IMR-90 (cell line): Measurements from ENCODE around the gene PIEZO1. TPM values are rescaled to one million over a fixed set of nuclear protein-coding genes. Genes with fewer than 3 reads are reported as not detected.

Experiments
- ATAC-seq: fragments of 200-7000 bp; cut with Tn5 transposase; 2 replicates; pipeline ENCODE4 v1.9.1; 2020; ENCODE audit warnings: low read depth, mild to moderate bottlenecking, moderate library complexity
- BruUV-seq: library from RNA; stranded (reverse); fragments of 400-500 nt; replicated peaks from 2 replicates; lab custom pipeline; 2021; lab: Mats Ljungman, UMichigan
- CTCF ChIA-PET: fragments of 300-600 bp; formaldehyde crosslinking; extraction: SDS; loops from one replicate; lab custom pipeline; 2021; ENCODE audit warnings: antibody characterized with exemption; lab: Yijun Ruan, JAX
- POLR2A ChIA-PET: fragments of 300-600 bp; sonication (Branson Sonifier 250); formaldehyde crosslinking; loops from one replicate; lab custom pipeline; 2022; ENCODE audit warnings: antibody characterized with exemption; ENCODE audit not compliant: unreplicated experiment; lab: Charles Lee
- DNase-seq: peaks from one replicate; pipeline ENCODE4 v3.0.0; 2013
- H2AFZ ChIP-seq: replicated peaks from 2 replicates; pipeline ENCODE3; 2013; ENCODE audit warnings: low read length, mild to moderate bottlenecking; ENCODE audit not compliant: poor library complexity
- H2AK5ac ChIP-seq: 2 replicates; pipeline ENCODE4 v1.6.1; 2013; ENCODE audit warnings: low read depth, low read length, inconsistent platforms
- H2AK9ac ChIP-seq: replicated peaks from 2 replicates; pipeline ENCODE3; 2013; ENCODE audit warnings: mild to moderate bottlenecking, low read depth, low read length, moderate library complexity; ENCODE audit not compliant: poor library complexity
- H2BK120ac ChIP-seq: 2 replicates; pipeline ENCODE4 v1.6.1; 2013; ENCODE audit warnings: low read depth, low read length, inconsistent platforms
- H2BK15ac ChIP-seq: 3 replicates; pipeline ENCODE4 v1.6.1; 2013; ENCODE audit warnings: low read depth, low read length, inconsistent platforms
- H2BK20ac ChIP-seq: 2 replicates; pipeline ENCODE4 v1.6.1; 2013; ENCODE audit warnings: low read depth, mild to moderate bottlenecking, inconsistent platforms, low read length, moderate library complexity
- H2BK5ac ChIP-seq: 2 replicates; pipeline ENCODE4 v1.6.1; 2013; ENCODE audit warnings: mild to moderate bottlenecking, low read depth, low read length, inconsistent platforms; ENCODE audit not compliant: poor library complexity, severe bottlenecking
- H3K14ac ChIP-seq: replicated peaks from 2 replicates; pipeline ENCODE4 v1.6.1; 2013; ENCODE audit warnings: low read depth, low read length, inconsistent platforms
- H3K18ac ChIP-seq: 2 replicates; pipeline ENCODE4 v1.6.1; 2013; ENCODE audit warnings: low read depth, low read length, control low read depth
- H3K23ac ChIP-seq: 2 replicates; pipeline ENCODE4 v1.6.1; 2013; ENCODE audit warnings: low read depth, low read length, inconsistent platforms
- H3K27ac ChIP-seq: 2 replicates; pipeline ENCODE4 v1.5.1; 2013; ENCODE audit warnings: mild to moderate bottlenecking, control low read depth, low read length; ENCODE audit not compliant: insufficient read depth
- H3K27me3 ChIP-seq: 2 replicates; pipeline ENCODE4 v1.6.1; 2013; ENCODE audit warnings: low read length; ENCODE audit not compliant: control insufficient read depth, insufficient read depth
- H3K36me3 ChIP-seq: 2 replicates; pipeline ENCODE4 v1.6.1; 2013; ENCODE audit warnings: low read length, mixed read lengths; ENCODE audit not compliant: control insufficient read depth, insufficient read depth
- H3K4ac ChIP-seq: 2 replicates; pipeline ENCODE4 v1.6.1; 2013; ENCODE audit warnings: low read depth, low read length, inconsistent platforms
- H3K4me1 ChIP-seq: 2 replicates; pipeline ENCODE4 v1.6.1; 2013; ENCODE audit warnings: low read length, mixed read lengths; ENCODE audit not compliant: control insufficient read depth, insufficient read depth
- H3K4me2 ChIP-seq: 2 replicates; pipeline ENCODE4 v1.6.1; 2013; ENCODE audit warnings: low read depth, mild to moderate bottlenecking, control low read depth, low read length, moderate library complexity
- H3K4me3 ChIP-seq: 2 replicates; pipeline ENCODE4 v1.5.1; 2013; ENCODE audit warnings: low read depth, mild to moderate bottlenecking, control low read depth, low read length, moderate library complexity; ENCODE audit not compliant: insufficient read depth
- H3K56ac ChIP-seq: 2 replicates; pipeline ENCODE4 v1.6.1; 2013; ENCODE audit warnings: low read length, inconsistent platforms; ENCODE audit not compliant: insufficient read depth; ENCODE audit errors: extremely low read depth
- H3K79me1 ChIP-seq, 2 experiments: 2 replicates each; pipeline ENCODE4 v1.6.1; 2013; ENCODE audit warnings: low read length in 2 of 2, inconsistent platforms in 1 of 2, low read depth in 1 of 2
- H3K9ac ChIP-seq: 2 replicates; pipeline ENCODE4 v1.6.1; 2013; ENCODE audit warnings: low read depth, low read length, control low read depth
- H3K9me1 ChIP-seq: 2 replicates; pipeline ENCODE4 v1.6.1; 2013; ENCODE audit warnings: low read length, inconsistent platforms; ENCODE audit not compliant: insufficient read depth
- H3K9me3 ChIP-seq: 2 replicates; pipeline ENCODE4 v1.6.1; 2013; ENCODE audit warnings: low read length; ENCODE audit not compliant: control insufficient read depth, insufficient read depth
- H4K20me1 ChIP-seq: 2 replicates; pipeline ENCODE4 v1.6.1; 2013; ENCODE audit warnings: low read length, inconsistent platforms; ENCODE audit not compliant: insufficient read depth
- H4K5ac ChIP-seq: 2 replicates; pipeline ENCODE4 v1.6.1; 2013; ENCODE audit warnings: mild to moderate bottlenecking, low read depth, low read length, control low read depth
- H4K8ac ChIP-seq, 2 experiments: 2 replicates each; pipeline ENCODE4 v1.6.1; 2013; ENCODE audit warnings: low read depth in 2 of 2, low read length in 2 of 2, control low read depth in 1 of 2, inconsistent platforms in 1 of 2
- H4K91ac ChIP-seq: 2 replicates; pipeline ENCODE4 v1.6.1; 2013; ENCODE audit warnings: low read depth, low read length, inconsistent platforms; ENCODE audit not compliant: insufficient read depth
- CEBPB ChIP-seq: IDR thresholded peaks from 2 replicates; pipeline ENCODE4 v1.6.1; 2012; ENCODE audit warnings: low read depth, low read length, improper control_type of control experiment
- POLR2A ChIP-seq: IDR thresholded peaks from 2 replicates; pipeline ENCODE4 v1.6.1; 2012; ENCODE audit warnings: mild to moderate bottlenecking, low read depth, low read length
- RAD21 ChIP-seq: IDR thresholded peaks from 2 replicates; pipeline ENCODE4 v1.6.1; 2012; ENCODE audit warnings: low read length, improper control_type of control experiment
- WGBS, 2 experiments: methylation state at CpG; one replicate each; pipeline versions ENCODE4 v1.1.5 to v1.1.7; 2013; ENCODE audit warnings: missing lambda C conversion rate in 2 of 2; ENCODE audit not compliant: insufficient read length in 1 of 2; ENCODE audit errors: extremely low coverage in 2 of 2; 5-methylcytosine and 5-hydroxymethylcytosine counted together
- dilution Hi-C: fragments of 300-500 bp; cut with HindIII; formaldehyde crosslinking; loops from one replicate; pipeline ENCODE4 v1.14.3; 2018; ENCODE audit warnings: low sequenced_read_pairs; ENCODE audit not compliant: unreplicated experiment
- in situ Hi-C: fragments of 300-500 bp; cut with MboI; formaldehyde crosslinking; loops from 3 replicates; pipeline ENCODE4 v1.14.3; 2019; ENCODE audit warnings: low sequenced_read_pairs, inconsistent platforms, mixed read lengths
- intact Hi-C: fragments of 100-400 bp; cut with micrococcal nuclease; formaldehyde crosslinking; loops from 2 replicates; pipeline ENCODE4 v1.10.0; 2022
- polyA plus RNA-seq, 3 experiments: library from polyadenylated mRNA; depleted of rRNA; stranded (reverse); fragments of >200 nt; gene quantifications; 2 replicates each; pipeline ENCODE4 v1.2.3, GENCODE V29; 2012; ENCODE audit warnings: low replicate concordance in 1 of 3
- total RNA-seq: library from RNA; depleted of rRNA; stranded (reverse); fragments of >200 nt; gene quantifications from 2 replicates; pipeline ENCODE4 v1.2.3, GENCODE V29; 2012
- TF ChIP-seq, protein P1 (sequence below): conservative IDR thresholded peaks from 2 replicates; pipeline ENCODE4 v1.5.1; 2012; ENCODE audit warnings: mild to moderate bottlenecking, low read depth, low read length, improper control_type of control experiment

Gene PIEZO1
- total and polyA plus RNA-seq, 2 of the 4 experiments (the other 2 are of a cell fraction) = 36.2 to 372 TPM

DNA sequence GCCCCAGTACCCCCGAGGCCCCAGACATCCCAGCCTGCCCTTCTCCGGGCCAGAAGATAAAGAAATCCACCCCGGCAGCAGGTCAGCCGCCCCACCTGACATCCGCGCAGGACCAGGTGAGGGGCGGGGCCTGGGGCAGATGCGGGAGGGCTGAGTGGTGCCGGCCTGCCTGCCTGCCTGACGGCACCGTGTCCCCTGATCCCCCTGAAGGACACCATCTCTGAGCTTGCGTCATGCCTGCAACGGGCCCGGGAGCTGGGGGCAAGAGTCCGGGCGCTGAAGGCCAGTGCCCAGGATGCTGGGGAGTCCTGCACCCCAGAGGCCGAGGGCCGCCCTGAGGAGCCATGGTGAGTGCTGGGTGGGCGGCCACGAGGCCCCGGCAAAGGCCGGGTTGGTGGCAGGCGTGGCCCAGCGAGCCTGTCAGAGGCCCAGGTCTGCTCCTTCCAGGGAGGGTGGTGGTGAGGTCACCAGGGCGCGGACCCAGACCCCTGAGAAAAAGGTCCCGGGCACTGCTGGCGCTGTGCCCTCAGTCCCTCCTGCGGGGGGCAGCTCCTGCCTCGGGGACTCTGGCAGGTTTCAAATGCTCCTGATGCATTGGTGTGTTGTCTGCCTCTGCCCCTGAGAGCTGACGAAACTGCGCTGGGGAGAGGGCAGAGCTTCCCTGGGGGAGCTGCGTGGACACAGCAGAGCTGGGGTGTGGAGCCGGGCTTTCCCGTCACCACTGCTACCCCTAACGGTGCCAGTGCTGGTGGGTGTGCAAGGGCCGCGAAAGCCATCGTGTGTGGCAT is 19.7 kb upstream of the PIEZO1 start:
- no peak overlapping the region; the same call in 1 of the 2 replicates for H4K91ac ChIP-seq
- no peak overlapping the region for H2BK5ac ChIP-seq
- H4K20me1 ChIP-seq = peaks cover 8% of the 10 kb centered on the region
- DNase-seq (no peak), ATAC-seq (no peak)
- in situ Hi-C loops = no loop called here
- peak overlapping the region; percentile 37; the same call in 1 of the 2 replicates for H3K27ac ChIP-seq
- H3K27me3 ChIP-seq = no peaks in the 10 kb centered on the region
- no peak overlapping the region for H4K5ac ChIP-seq
- H2AK9ac ChIP-seq = peak overlapping the region; percentile 98
- H2AK5ac ChIP-seq = peak overlapping the region; percentile 82
- peak overlapping the region; percentile 68 for H3K4me2 ChIP-seq
- dilution Hi-C loops = no loop called here
- BruUV-seq = no TSS peak
- H2BK20ac ChIP-seq = no peak overlapping the region
- TF ChIP-seq CEBPB (peak; percentile 44), RAD21 (no peak), POLR2A (no peak)
- TF ChIP-seq, protein P1, sequence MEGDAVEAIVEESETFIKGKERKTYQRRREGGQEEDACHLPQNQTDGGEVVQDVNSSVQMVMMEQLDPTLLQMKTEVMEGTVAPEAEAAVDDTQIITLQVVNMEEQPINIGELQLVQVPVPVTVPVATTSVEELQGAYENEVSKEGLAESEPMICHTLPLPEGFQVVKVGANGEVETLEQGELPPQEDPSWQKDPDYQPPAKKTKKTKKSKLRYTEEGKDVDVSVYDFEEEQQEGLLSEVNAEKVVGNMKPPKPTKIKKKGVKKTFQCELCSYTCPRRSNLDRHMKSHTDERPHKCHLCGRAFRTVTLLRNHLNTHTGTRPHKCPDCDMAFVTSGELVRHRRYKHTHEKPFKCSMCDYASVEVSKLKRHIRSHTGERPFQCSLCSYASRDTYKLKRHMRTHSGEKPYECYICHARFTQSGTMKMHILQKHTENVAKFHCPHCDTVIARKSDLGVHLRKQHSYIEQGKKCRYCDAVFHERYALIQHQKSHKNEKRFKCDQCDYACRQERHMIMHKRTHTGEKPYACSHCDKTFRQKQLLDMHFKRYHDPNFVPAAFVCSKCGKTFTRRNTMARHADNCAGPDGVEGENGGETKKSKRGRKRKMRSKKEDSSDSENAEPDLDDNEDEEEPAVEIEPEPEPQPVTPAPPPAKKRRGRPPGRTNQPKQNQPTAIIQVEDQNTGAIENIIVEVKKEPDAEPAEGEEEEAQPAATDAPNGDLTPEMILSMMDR = no peak
- H3K14ac ChIP-seq = no peak overlapping the region
- H4K8ac ChIP-seq = 0 out of 4 replicates have a peak overlapping the region, but pooled peaks of 1 of the 2 experiments have one; percentile 55
- no peak overlapping the region for H3K18ac ChIP-seq
- peak overlapping the region; percentile 58 for H2AFZ ChIP-seq
- POLR2A ChIA-PET = no interaction called here
- H3K23ac ChIP-seq = no peak overlapping the region; the same call in 1 of the 2 replicates
- 22% methylated on average over 24 of the region's 39 CpGs; no CpG with 5 or more reads in 1 of the 2 experiments for WGBS, 2 experiments
- no peak overlapping the region for H3K4ac ChIP-seq
- no peak overlapping the region for H2BK15ac ChIP-seq
- no peak overlapping the region for H2BK120ac ChIP-seq
- H3K79me1 ChIP-seq = peaks cover 7 to 45% of the 10 kb centered on the region in 2 experiments; a peak in 3 of 4 replicates
- H3K9ac ChIP-seq = peak overlapping the region; percentile 67; the same call in 1 of the 2 replicates
- intact Hi-C loops = no loop called here
- peaks cover 19% of the 10 kb centered on the region for H3K36me3 ChIP-seq
- CTCF ChIA-PET = no interaction called here
- H3K4me1 ChIP-seq = peaks cover 8% of the 10 kb centered on the region; the same call in 1 of the 2 replicates
- no peak overlapping the region for H3K56ac ChIP-seq
- H3K9me3 ChIP-seq = no peaks in the 10 kb centered on the region
- H3K9me1 ChIP-seq = no peaks in the 10 kb centered on the region; the same call in 1 of the 2 replicates
- H3K4me3 ChIP-seq = peak overlapping the region; percentile 43
